HG02938 (cell line): ENCODE data around the gene SMTNL2.

Source experiments
- ATAC-seq: cut with Tn5 transposase; IDR thresholded peaks from one replicate; pipeline ENCODE4 v1.9.1; 2021; ENCODE audit warnings: mild to moderate bottlenecking, moderate library complexity; ENCODE audit not compliant: unreplicated experiment

SMTNL2 gene

DNA sequence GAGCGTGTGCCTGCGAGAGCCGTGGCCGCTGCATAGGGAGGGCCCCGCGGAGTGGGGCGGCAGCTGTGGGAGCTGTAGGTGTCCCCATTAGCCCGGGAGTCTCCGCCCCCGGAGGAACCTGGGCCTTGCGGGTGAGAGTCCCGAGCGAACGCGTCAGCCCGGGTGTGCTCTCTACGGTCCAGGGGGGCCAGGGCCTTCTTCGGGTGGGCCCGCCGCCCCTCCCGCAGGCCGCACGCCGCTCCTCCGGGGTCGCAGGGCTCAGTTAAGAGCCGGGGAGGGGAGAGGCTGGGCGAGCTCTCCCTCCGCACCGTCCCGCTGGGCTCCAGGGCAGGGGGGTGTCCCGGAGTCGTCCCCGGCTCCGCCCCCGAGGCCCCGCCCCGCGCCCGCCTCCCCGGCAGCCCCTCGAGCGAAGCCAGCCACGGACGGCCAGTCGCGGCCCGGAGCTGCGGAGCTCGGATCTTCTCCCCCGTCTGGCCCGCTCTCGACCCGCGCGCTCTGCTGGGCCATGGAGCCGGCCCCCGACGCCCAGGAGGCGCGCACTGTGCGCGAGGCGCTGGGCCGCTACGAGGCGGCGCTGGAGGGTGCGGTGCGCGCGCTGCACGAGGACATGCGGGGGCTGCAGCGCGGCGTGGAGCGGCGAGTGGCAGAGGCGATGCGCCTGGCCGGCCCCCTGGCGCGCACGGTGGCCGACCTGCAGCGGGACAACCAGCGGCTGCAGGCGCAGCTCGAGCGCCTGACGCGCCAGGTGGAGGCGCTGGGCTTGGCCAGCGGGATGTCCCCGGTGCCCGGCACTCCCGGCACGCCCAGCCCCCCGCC, at the start of gene SMTNL2:
Gene SMTNL2 (plus strand): TSS at position 429 of the 816 bp plus-strand sequence. CDS start 77 bp downstream, at position 506.
- ATAC-seq, result no peak

DNA sequence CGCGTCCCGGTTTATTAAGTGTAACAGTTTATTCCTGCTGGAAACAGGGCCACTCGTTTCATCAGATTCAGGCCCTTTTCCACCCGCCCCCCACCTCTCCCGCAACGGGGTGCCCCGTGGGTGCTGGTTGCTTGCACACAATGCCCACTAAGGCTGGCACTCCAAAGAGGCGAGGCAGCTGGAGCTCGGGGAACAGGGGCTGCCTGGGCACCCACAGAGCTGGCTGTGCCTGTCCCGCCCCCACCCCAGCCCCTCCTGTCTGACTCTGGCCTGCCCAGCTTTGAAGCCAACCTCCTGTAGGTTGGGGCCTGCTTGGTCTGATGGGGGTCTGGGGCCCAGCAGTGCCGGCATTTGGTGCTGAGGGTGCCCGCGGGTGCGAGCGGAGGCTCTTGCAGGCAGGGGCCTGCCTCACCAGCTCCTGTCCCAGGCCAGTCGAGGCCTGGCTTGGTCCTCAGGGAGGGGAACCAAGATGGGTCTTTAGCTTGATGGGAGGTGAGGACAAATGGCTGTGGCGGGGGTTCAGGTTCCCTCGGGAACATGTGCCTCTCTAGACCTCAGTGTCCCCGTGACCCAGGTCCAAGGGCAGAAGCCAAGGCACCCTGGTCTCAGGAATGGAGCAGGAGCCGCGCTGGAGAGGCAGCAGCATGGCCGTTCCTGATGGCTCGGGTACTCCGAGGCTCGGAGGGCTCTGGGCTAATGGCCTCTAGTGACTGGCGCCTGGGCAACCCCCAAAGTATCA, 49.2 kb upstream of the SMTNL2 start:
- ATAC-seq, result no peak

DNA sequence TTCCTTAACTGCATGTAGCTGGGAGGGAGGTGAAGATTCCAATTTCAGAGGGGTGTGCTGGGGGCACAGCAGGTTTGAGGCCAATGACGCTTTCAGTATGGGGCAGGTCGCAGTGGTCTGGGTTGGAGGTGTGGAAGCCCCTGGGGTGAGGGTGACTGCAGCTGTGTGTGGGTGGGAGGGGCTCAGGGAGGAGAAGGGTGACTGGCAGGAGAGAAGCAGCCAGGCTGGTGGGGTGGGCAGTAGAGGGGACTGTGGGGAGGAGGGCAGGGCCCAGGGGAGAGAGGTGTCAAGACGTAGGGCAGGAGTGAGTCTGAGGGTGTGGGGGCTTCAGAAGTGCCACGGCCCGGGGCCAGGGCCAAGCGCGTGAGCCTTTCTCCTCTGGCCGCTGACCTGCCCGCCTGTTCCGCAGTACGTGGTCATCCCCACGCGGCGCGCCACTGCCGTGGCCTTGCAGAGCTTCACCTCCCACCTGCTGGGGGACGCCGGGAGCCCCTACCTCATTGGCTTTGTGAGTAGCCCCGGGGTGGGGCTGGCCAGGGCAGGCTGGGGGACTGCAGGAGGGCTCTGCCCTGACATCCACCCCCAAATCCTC, 48.6 kb upstream of the SMTNL2 start:
- no peak for ATAC-seq

DNA sequence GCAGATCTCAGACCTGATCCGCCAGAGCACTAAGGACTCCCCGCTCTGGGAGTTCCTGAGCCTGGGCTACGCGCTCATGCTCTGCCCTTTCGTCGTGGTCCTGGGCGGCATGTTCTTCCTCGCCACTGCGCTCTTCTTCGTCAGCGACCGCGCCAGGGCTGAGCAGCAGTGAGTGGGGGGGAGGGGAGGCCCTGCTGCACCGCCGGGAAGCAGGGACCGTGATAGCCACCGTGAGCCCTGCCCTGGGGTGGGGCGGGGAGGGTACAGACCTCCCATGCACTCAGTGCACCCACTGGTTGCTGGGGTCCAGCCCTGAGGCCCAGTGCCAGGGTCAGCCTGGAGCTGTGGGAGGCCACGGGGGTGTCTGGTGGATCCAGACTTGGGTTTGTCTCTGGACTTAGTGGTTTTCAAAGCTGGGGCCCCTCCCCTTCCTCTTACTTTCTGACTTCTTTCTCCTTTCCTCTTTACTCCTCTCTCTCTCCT, 48.0 kb upstream of the SMTNL2 start:
- ATAC-seq, result no peak

DNA sequence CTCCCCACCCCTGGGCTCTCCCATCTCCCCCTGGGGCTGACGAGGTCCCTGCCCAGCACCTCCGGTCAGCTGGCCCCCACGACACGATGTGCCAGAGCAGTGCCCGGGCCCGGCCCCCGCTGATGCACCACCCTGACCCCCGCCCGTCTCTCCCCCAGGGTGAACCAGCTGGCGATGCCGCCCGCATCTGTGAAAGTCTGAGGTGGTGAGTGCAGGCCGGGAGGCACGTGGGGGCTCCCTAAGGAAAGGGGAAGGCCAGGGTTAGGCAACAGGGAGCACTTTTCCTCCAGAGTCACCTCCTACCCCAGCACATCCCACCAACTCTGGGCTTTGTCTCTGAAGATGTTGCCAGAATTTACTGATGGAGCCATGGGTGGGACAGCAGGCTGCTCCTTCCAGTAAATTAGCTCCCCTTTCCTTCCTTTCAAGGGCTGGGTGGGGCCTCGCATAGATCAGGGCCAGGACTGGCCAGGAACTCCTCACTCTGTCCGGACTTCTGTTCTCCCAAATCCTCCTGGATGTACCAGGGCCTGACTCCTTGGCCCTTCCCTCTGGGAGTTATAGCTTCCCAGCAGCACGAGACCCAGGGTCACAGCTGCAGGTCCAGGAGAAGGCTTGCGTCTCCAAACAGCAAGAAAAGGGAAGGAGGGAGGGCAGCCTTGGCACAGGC, 47.5 kb upstream of the SMTNL2 start:
- no peak for ATAC-seq

DNA sequence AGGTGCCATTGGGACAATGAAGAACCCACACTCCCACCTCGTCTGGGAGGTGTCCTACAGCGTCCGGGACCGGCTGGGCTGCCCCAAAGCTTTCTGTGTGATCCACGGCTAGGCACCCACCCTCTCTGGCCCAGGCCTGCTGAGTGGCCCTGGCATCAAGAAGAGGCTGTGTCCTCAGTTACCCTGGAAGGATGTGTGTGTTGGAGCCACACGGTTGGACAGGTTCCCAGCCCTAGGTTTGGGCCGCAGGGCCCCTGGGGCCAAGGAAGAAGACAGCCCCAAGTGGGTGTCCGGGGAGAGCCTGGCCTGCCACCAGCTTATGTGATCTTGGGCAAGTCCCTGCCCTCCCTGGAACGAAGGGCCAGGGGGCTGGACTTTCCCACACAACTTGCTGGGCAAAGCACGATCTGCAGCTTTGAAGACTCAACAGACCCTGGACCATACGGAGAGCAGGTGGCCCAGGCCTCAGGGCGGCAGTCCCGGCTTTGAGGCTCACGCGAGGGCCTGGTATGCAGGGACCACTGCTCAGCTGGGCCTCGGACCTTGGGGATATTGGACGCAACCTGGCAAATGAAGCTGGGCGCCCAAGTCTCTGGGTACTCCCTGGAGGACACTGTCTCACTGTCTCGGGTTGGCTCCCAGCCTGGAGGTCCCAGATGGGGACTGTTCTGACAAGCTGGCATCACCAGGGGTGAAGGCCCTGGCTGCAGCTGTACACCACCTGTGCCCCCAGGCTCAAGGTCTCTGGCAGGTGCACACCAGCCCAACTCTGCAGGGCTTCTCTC, 46.7 kb upstream of the SMTNL2 start:
- no peak for ATAC-seq

DNA sequence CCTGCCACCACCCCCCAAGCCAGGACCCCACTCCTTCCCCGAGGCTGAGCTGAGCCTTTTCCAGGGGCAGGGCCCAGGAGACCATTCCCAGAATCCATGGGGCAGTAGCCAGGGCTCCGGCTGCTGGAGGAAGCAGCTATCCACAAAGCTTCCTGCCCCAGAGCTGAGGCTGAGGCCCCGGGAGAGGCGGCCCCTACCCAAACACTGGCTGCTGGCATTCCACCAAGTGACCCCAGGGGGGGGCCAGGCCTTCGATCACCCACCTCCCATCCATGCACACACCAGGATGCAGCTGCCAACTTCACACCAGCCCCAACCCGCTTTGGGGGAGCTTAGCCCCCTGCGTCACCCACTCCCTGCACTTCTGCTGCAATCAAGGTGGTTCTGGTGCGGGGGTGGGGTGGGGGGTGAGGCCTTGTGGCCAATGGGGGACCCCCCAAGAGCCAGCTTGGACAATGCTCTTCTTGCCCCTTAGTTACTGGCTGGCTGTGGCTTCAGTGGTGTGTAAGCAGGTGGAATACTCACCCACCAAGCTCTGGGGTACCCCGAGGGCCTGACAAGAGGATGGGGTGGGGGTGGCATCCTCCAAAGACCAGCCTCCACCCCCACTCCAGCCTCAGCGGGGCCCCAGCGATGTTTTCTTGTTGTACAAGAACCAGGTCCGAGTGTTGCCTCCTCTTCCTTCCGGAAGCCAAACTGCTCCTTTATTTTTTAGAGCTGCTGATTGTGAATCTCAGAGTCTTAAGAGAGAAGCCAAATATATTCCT, 45.9 kb upstream of the SMTNL2 start:
- no peak for ATAC-seq

DNA sequence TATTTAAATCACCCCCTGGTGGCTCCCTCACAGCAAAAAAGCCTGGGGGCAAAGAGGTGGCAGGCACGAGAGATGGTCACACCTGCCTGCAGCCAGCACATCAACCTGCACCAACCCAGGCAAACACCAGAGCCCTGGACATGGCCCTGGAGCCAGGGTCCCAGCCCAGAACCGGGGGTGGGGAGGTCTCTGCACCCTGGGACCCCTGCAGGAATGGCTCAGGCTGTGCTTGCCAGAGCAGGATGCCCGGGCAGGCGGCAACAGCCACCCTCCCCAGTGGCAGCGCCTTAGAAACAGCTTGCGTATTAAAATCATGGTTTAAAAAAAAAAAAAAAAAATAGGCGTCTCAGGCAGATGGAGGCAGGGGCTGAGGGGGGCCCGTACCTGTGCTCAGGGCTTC, 45.3 kb upstream of the SMTNL2 start:
- no peak for ATAC-seq

DNA sequence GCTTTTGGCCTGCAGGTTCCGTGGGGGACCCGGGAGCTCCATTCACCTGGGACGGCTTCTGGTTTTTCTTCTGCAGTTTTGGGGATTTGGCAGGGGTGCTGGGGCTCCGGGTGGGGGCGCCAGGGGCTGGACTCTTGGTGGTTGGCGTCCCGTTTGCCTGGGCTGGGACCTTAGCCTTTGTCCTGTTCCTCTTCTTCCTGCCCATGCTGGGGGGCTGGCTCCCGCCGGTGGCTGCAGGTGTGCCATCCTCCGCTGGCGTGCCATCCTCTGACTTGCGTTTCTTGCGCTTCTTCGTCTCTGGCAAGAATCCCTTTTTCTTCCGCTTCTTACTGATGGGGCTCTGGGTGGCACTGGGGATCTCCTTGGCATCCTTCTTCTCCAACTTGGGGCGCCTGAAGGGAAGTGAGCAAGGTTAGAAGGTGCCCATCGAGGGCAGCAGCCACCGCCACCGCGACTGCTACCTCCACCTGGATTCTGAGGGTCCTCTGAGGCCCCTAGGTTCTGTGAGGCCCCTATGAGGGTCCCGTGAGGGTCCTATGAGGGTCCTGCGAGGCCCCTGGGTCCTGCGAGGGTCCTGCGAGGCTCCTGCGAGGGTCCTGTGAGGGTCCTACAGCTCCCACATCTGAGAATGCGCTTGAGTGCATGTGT, 44.6 kb upstream of the SMTNL2 start:
- no peak for ATAC-seq

DNA sequence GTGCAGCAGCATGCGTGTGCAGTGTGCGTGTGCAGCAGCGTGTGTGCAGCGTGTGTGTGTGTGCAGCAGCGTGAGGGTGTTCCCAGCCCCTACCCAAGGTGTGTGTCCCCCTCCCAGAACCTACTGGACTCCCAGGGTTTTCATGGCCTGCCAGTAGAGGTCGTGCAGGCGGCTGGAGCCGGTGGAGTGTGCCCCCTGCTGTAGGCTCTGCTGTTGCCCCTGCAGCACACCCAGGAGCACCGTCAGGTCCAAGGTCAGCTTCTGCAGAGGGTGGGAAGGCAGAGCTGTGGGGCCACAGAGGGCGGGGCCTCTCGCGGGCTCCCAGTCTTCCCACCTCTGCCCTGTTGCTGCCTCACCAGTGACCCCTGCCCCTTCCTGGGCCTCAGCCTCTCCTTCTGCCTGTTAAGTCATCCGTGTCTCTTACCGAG, 44.1 kb upstream of the SMTNL2 start:
- no peak for ATAC-seq

DNA sequence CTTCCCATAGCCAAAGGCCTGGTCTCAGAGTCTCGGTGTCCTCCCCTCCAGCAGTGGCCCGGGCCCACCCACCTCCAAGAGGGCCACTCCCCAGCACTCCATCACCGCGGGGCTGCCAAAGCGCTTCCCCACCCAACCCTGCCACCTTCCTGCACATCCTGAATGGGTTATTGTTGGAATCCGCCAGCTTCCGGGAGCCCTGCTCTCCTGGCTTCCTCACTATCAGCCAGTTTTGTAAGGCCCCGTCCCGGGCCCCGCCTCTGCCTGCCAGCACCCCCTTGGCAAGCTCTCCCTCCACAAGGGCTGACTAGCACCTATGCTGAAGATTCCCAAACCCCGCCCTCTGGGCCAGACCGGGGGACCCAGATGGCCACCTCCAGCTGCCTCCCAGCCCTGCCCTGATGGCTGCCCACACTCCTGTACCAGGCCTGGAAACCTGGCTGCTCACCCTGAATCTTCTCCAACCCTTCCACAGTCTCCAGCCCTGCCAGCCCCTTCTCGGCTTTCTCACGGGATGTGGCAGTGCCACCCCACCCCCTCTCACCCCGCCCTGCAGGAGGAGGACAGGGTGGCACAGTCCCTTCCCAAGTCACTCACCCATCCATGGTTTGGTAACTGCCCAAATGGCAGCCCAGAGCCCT, 43.5 kb upstream of the SMTNL2 start:
- ATAC-seq, result no peak

DNA sequence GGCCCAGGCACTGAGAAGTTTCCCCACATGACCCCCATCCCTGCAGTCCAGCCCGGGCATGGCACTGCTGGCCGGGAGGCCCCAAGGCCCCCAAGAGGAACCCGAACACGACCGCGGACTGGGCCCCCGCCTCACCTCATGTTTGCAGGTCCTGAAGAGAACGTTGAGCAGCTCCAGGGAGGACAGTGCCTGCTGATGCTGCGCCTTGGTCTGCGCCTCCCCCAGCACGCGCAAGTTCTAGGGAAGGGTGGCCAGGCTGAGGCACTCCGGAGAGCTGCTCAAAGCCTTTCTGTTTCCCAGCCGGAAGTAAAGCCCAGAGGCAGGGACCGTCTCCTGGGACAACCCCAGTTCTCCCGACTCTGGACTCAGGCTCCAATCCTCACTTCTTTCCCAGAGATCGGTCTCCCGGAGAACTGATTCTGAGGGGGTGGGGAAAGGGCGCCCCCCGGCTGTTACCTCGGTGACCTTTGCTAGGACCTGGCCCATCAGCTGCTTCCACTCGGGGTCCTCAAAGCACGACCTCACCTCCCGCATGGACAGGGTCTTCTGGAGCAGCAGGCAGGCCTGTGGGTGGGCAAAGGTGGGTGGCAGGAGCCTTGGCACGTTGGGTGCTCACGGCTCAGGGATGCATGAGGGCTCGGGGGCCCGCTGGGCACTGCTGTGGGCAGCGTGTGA, 42.9 kb upstream of the SMTNL2 start:
- no peak for ATAC-seq

DNA sequence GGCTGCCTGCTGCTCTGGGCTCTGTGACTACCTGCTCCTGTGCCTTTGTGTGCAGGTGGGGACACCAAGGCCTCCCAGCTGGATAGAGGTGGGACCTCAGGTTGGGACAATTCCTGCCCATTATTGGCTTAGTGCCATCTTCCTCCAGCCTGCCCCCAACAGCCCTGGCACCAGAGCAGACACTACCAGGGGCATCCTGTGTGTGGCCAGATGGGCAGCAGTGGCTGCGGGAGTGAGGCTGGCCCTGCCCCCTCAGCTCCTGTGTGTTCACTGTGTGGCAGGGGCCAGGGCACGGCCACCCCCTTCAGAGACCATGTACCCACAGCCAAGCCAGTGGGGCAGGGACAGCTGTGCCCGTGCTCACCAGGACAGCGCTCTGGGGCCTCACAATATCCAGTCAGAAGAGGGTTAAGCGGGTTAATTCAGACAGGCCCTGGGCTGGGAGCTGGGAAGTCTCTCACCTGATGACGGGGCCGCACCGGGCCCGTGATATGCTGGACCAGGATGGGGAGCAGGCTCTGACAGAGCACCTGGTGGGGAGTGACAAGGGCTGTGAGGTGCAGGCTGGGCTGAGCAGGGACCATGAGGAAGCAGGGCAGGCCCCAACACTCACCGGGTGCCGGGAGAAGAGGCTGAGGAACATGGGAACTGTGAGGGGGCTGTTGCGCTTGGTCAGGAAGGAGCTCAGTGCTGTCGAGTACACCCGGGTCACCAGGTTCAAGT, 42.2 kb upstream of the SMTNL2 start:
- no peak for ATAC-seq

DNA sequence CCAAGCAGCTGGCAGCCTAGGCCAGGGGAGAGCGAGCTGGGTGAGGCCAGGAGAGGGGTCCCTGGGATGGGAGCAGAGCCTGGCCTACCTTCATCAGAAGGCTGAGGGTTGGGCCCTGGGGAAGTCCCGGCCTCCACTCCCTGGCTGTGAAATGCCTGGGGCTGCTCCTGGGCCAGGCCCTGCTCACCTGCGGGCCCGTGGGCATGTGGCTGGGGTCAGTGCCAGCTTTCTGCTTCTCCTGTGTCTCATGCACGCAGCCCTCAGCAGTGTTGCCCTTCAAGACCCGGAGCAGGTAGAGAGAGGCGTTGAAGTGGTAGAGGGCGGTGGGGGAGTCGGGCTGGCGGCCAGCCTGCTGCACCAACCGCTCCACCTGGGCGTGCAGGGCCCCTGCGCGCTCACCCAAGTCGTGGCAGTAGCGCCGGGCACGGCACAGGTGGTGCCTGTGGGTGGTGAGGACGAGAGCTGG, 41.6 kb upstream of the SMTNL2 start:
- no peak for ATAC-seq

DNA sequence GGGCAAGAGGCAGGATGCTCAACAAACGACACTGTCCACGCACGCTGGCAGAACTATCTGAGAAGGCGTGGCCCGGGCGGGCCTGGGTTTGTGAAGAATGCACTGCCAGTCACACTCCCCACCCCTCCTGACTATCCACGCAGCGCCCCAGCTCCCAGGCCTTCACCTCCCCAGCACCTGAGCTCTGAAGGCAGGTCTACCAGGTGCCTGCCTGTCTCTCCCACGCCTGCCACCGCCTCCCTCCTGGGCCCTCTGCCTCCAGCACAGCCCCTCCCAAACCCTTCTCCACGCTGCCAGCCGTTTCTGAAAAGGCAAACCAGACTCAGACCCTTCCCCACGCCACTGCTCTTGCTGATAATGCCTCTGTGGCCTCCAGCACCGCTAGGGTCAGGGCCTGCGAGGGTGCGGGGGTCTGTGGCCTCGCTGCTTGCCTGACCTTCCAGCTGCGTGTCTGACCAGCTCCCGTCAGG, 40.7 kb upstream of the SMTNL2 start:
- ATAC-seq, result no peak

DNA sequence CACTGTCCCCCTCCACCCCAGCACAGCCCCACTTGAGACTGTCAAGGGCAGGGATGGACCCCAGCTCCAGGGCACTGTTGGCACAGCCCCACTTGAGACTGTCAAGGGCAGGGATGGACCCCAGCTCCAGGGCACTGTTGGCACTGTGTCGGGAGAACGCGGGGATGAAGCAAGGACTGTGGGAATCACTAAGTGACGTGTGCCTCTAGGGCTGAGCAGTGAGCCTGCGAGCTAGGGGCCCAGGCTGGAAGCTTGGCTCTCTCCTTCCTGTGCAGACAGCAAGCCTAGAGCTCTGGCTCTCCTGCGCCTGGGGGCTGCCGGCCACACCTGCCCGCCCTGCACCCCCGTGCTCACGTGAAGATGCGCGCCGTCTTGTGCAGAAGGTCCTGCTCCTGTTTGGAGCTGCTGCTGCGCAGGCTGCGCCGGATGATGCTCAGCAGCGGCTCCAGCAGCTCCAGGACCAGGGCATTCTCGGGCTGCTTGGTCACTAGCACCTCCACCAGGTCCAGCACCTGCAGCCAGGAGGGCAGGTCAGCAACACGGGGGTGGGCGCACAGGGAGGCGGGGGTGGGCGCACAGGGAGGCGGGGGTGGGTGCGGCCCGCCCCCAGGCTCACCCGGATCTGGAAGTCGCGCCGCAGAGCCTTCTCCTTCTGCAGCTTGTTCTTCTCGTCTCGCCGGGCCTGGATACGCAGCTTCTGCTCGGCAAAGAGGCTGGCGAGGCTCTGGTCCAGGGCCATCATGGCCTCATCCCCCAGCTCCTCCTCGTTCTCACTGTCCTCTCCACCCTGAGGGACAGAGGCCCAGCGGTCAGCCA, 40.0 kb upstream of the SMTNL2 start:
- ATAC-seq, result no peak

DNA sequence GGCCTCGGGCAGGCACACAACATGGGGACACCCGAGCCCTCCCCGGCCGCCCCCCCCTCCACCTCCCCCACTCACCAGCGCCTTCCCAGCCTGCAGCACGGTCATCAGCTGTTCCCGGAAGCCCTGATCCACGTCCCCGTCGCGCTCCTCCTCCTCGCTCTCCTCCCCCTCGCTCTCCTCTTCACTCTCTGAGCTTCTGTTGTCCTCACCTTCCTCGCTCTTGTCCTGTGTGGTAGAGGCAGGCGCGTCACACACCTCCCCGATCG, 39.4 kb upstream of the SMTNL2 start:
- ATAC-seq, result no peak
